Coronary artery (tissue), 2 donors: Measurements from ENCODE around the gene RAB20.

Experiments
- DNase-seq: peaks from one replicate; pipeline ENCODE4 v3.0.0-alpha.2; 2017; ENCODE audit warnings: low spot score
- H3K27ac ChIP-seq, 2 donors: fragments of 200-600 bp; sonication (generic); one replicate each; pipeline ENCODE4 v1.5.1; 2016 to 2019
- H3K4me3 ChIP-seq: fragments of 200-600 bp; sonication (generic); 2 replicates; pipeline ENCODE4 v1.5.1; 2016; ENCODE audit warnings: mild to moderate bottlenecking, moderate library complexity
- CTCF ChIP-seq: fragments of 200-600 bp; sonication (generic); IDR thresholded peaks from one replicate; pipeline ENCODE4 v1.5.1; 2019; ENCODE audit warnings: antibody characterized with exemption

The RAB20 gene

GRCh38 chr13:110479215-110479545 is 82.3 kb downstream of the RAB20 start:
- Histone ChIP-seq H3K27ac (peak overlapping the region; percentile 73 to 78), H3K4me3 (no peak overlapping the region)
- DNase-seq = no peak
- TF ChIP-seq CTCF = no peak

GRCh38 chr13:110478405-110479214 is 82.9 kb downstream of the RAB20 start:
- H3K27ac ChIP-seq = peak overlapping the region; percentile 73 to 78
- no peak overlapping the region for H3K4me3 ChIP-seq
- no peak for DNase-seq
- no peak for TF ChIP-seq CTCF

GRCh38 chr13:110477706-110478245 is 83.7 kb downstream of the RAB20 start:
- no peak for TF ChIP-seq CTCF
- no peak for DNase-seq
- Histone ChIP-seq H3K27ac (peak overlapping the region; percentile 73 to 78), H3K4me3 (no peak overlapping the region)

GRCh38 chr13:110476220-110476617 is 85.3 kb downstream of the RAB20 start:
- TF ChIP-seq CTCF = no peak
- Histone ChIP-seq H3K27ac (peak overlapping the region in 1 of 2 donors; percentile 4), H3K4me3 (no peak overlapping the region)
- DNase-seq = no peak

GRCh38 chr13:110475550-110476219 is 85.8 kb downstream of the RAB20 start:
- DNase-seq = no peak
- H3K27ac ChIP-seq = peak overlapping the region in 1 of 2 donors; percentile 4
- TF ChIP-seq CTCF = no peak
- no peak overlapping the region for H3K4me3 ChIP-seq

GRCh38 chr13:110475117-110475516 is 86.4 kb downstream of the RAB20 start:
- Histone ChIP-seq H3K27ac (no peak overlapping the region), H3K4me3 (no peak overlapping the region)
- DNase-seq = no peak
- no peak for TF ChIP-seq CTCF
